ENCODE results near the gene PREX1.

DNA sequence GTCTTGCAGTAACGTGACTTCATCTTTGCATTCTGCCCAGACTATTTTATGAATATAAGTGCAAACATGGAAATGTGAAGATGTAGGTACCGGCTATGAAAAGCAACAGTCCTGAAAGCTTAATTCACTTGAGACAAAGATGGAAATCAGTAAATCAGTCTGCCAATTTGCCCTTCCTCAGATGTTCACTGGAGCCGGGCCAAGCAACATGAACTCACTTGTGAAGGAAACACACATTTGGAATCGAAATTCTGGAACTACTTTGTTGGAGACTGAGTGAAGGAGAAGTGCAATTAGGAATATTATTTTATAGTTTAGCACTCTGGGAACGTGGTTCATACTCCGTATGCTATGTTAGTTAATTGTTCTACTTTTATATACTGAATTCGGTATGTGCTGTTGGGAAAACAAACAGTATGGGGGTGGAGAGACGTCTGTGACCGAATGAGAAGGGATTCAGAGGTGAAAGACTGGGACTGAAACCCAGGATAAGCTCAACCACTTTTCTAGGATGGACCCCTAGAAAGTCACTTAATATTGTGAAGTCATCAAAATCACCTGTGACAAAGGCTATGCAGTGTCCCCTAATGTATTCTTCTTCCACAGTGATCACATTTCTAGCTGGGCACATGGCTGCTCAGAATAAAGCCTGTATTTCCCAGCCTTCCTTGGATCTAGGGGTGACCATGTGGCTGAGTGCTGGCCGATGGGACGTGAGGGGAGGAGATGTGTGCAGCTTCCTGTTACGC is 95.5 kb downstream of the PREX1 start:
- TF ChIP-seq, protein P1, sequence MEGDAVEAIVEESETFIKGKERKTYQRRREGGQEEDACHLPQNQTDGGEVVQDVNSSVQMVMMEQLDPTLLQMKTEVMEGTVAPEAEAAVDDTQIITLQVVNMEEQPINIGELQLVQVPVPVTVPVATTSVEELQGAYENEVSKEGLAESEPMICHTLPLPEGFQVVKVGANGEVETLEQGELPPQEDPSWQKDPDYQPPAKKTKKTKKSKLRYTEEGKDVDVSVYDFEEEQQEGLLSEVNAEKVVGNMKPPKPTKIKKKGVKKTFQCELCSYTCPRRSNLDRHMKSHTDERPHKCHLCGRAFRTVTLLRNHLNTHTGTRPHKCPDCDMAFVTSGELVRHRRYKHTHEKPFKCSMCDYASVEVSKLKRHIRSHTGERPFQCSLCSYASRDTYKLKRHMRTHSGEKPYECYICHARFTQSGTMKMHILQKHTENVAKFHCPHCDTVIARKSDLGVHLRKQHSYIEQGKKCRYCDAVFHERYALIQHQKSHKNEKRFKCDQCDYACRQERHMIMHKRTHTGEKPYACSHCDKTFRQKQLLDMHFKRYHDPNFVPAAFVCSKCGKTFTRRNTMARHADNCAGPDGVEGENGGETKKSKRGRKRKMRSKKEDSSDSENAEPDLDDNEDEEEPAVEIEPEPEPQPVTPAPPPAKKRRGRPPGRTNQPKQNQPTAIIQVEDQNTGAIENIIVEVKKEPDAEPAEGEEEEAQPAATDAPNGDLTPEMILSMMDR (IDR thresholded peaks at IDR 0.05 in 4 of 5, conservative IDR thresholded peaks at IDR 0.05 in 1 of 5), result no peak
- TF ChIP-seq POLR2A (IDR thresholded peaks at IDR 0.05), result no peak

Measured in gastrocnemius medialis (tissue), 4 donors.